Astrocyte (in vitro differentiated cells and primary cell): ENCODE results near the gene RAB26. TPM values are rescaled to one million over a fixed set of nuclear protein-coding genes. Genes with fewer than 3 reads are reported as not detected.

Experiments
- DNase-seq: peaks from one replicate; pipeline ENCODE4 v3.0.0-alpha.2; 2010; ENCODE audit warnings: low read depth
- FAIRE-seq: peaks from 2 replicates; lab custom pipeline; 2011; peaks lifted over from hg19 to GRCh38; lab: Jason Lieb, UNC
- H2AFZ ChIP-seq: 2 replicates; pipeline ENCODE4 v1.6.0; 2012; ENCODE audit warnings: low read depth, low read length, inconsistent platforms
- H3K27ac ChIP-seq: 2 replicates; pipeline ENCODE4 v1.5.1; 2011; ENCODE audit warnings: low read depth, low read length, inconsistent platforms
- H3K27me3 ChIP-seq: 2 replicates; pipeline ENCODE4 v1.6.0; 2011; ENCODE audit warnings: low read length, inconsistent platforms; ENCODE audit not compliant: insufficient read depth
- H3K36me3 ChIP-seq: 2 replicates; pipeline ENCODE4 v1.5.1; 2011; ENCODE audit warnings: low read length, inconsistent platforms; ENCODE audit not compliant: insufficient read depth
- H3K4me1 ChIP-seq: 2 replicates; pipeline ENCODE4 v1.5.1; 2011; ENCODE audit warnings: low read length, inconsistent platforms; ENCODE audit not compliant: insufficient read depth
- H3K4me2 ChIP-seq: 2 replicates; pipeline ENCODE4 v1.6.0; 2012; ENCODE audit warnings: low read length, inconsistent platforms
- H3K4me3 ChIP-seq: 2 replicates; pipeline ENCODE4 v1.5.1; 2011; ENCODE audit warnings: low read depth, mild to moderate bottlenecking, low read length, inconsistent platforms; ENCODE audit not compliant: insufficient read depth
- H3K79me2 ChIP-seq: 2 replicates; pipeline ENCODE4 v1.6.0; 2012; ENCODE audit warnings: mild to moderate bottlenecking, low read length, inconsistent platforms; ENCODE audit not compliant: insufficient read depth
- H3K9ac ChIP-seq: 2 replicates; pipeline ENCODE4 v1.6.0; 2012; ENCODE audit warnings: mild to moderate bottlenecking, low read length, inconsistent platforms
- H3K9me3 ChIP-seq: 2 replicates; pipeline ENCODE4 v1.5.1; 2012; ENCODE audit warnings: low read depth, mild to moderate bottlenecking, low read length, inconsistent platforms; ENCODE audit not compliant: insufficient read depth
- H4K20me1 ChIP-seq: 2 replicates; pipeline ENCODE4 v1.6.0; 2012; ENCODE audit warnings: low read length, inconsistent platforms; ENCODE audit not compliant: insufficient read depth
- H3K27ac Mint-ChIP-seq: one replicate; pipeline ENCODE4 v1.8.0; 2021; ENCODE audit warnings: mild to moderate bottlenecking, mixed read lengths; ENCODE audit not compliant: unreplicated experiment
- H3K27me3 Mint-ChIP-seq: one replicate; pipeline ENCODE4 v1.8.0; 2021; ENCODE audit warnings: low read depth, mixed read lengths; ENCODE audit not compliant: unreplicated experiment
- H3K36me3 Mint-ChIP-seq: one replicate; pipeline ENCODE4 v1.8.0; 2021; ENCODE audit warnings: low read depth, mixed read lengths; ENCODE audit not compliant: unreplicated experiment
- H3K4me1 Mint-ChIP-seq: one replicate; pipeline ENCODE4 v1.8.0; 2021; ENCODE audit warnings: low read depth, mixed read lengths; ENCODE audit not compliant: unreplicated experiment
- H3K4me3 Mint-ChIP-seq: one replicate; pipeline ENCODE4 v1.8.0; 2021; ENCODE audit warnings: mild to moderate bottlenecking, moderate library complexity, mixed read lengths; ENCODE audit not compliant: unreplicated experiment
- H3K9me3 Mint-ChIP-seq: one replicate; pipeline ENCODE4 v1.8.0; 2021; ENCODE audit warnings: mild to moderate bottlenecking, mixed read lengths; ENCODE audit not compliant: unreplicated experiment
- CTCF ChIP-seq: IDR thresholded peaks from 2 replicates; pipeline ENCODE4 v1.5.1; 2011; ENCODE audit warnings: low read depth, mild to moderate bottlenecking, inconsistent platforms, low read length, moderate library complexity; ENCODE audit not compliant: insufficient read depth
- EZH2 ChIP-seq: IDR thresholded peaks from 2 replicates; pipeline ENCODE4 v1.6.1; 2012; ENCODE audit warnings: mild to moderate bottlenecking, low read length, inconsistent platforms; ENCODE audit not compliant: insufficient read depth
- total RNA-seq: library from RNA; stranded (reverse); gene quantifications from 2 replicates; pipeline ENCODE4 v1.2.1, GENCODE V29; 2021

RAB26 gene
- total RNA-seq, 1 donor from 2014 or later: 1.4 TPM

GRCh38 chr16:2196162-2196980, 47.9 kb downstream of the RAB26 start, which contains the start of gene CASKIN1:
Gene CASKIN1 (minus strand): TSS chr16:2196605. CDS start chr16:2196432, 173 bp downstream.
- Histone ChIP-seq H4K20me1 (peaks cover 11% of the 10 kb centered on the region), H3K4me3 (no peak within 1 kb of the TSS), H3K79me2 (no peaks in the 10 kb centered on the region), H3K9me3 (no peaks in the 10 kb centered on the region), H2AFZ (no peak within 1 kb of the TSS), H3K27ac (no peak within 1 kb of the TSS), H3K27me3 (peaks cover 26% of the 10 kb centered on the region), H3K4me1 (no peaks in the 10 kb centered on the region), H3K4me2 (peak within 1 kb of the TSS; percentile 70), H3K9ac (no peak within 1 kb of the TSS), H3K36me3 (no peaks in the 10 kb centered on the region)
- no peak for DNase-seq
- no peak for FAIRE-seq
- Mint-ChIP-seq H3K4me3 (peak within 1 kb of the TSS; percentile 45), H3K27me3 (peaks cover 49% of the 10 kb centered on the region), H3K36me3 (peaks cover 3% of the 10 kb centered on the region), H3K27ac (no peak within 1 kb of the TSS), H3K9me3 (no peaks in the 10 kb centered on the region), H3K4me1 (no peaks in the 10 kb centered on the region)
- TF ChIP-seq CTCF (no peak), EZH2 (no peak)

DNA sequence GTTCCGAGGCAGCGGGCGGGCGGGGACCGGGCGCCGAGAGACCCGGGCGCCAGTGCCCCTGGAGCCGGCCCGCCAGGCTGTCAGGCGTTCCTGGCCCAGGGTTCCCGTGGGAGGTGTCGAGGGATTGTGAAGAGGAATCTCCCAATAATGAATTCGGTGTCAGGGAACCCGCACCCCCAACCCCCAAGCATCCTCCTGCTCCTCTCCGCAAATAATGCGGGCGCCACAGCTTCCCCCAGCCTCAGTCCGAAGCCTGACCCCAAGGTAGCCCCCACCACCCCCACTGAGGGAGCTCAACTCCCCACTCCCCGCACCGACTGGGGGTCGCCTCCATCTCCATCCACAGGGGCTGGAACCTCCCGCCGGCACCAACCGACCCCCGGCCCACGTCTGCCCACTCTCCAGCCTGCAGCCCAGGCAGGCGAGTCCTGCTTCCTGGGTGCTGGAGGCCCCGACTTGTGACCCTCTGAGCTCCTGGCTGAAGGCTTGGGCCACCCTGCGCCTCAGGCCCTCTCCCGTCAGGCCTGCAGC, 48.6 kb downstream of the RAB26 start:
- peak overlapping the region; percentile 59 for H3K4me2 ChIP-seq
- peaks cover 47% of the 10 kb centered on the region for H3K27me3 Mint-ChIP-seq
- no peak for FAIRE-seq

More for the DNA sequence above, 48.6 kb downstream of the RAB26 start:
- peaks cover 3% of the 10 kb centered on the region for H3K36me3 Mint-ChIP-seq
- peak overlapping the region; percentile 45 for H3K4me3 Mint-ChIP-seq
- no peak overlapping the region for H3K4me3 ChIP-seq
- no peak overlapping the region for H3K27ac Mint-ChIP-seq
- H3K79me2 ChIP-seq: no peaks in the 10 kb centered on the region
- H3K9me3 Mint-ChIP-seq: peaks cover 4% of the 10 kb centered on the region
- no peaks in the 10 kb centered on the region for H3K9me3 ChIP-seq
- no peak for DNase-seq
- no peak overlapping the region for H2AFZ ChIP-seq
- no peak overlapping the region for H3K27ac ChIP-seq
- H3K36me3 ChIP-seq: no peaks in the 10 kb centered on the region
- H3K4me1 Mint-ChIP-seq: no peaks in the 10 kb centered on the region
- peaks cover 11% of the 10 kb centered on the region for H4K20me1 ChIP-seq
- H3K4me1 ChIP-seq: no peaks in the 10 kb centered on the region
- H3K9ac ChIP-seq: no peak overlapping the region
- H3K27me3 ChIP-seq: peaks cover 26% of the 10 kb centered on the region
- TF ChIP-seq EZH2 (peak; percentile 80), CTCF (no peak)
